ENCODE data around the gene SLC35C1.
"Not testable (repeated sequence)": the region's sequence is repeated elsewhere in the genome, so short reads cannot be mapped to it uniquely, and the experiment has no call there.

The SLC35C1 gene

DNA sequence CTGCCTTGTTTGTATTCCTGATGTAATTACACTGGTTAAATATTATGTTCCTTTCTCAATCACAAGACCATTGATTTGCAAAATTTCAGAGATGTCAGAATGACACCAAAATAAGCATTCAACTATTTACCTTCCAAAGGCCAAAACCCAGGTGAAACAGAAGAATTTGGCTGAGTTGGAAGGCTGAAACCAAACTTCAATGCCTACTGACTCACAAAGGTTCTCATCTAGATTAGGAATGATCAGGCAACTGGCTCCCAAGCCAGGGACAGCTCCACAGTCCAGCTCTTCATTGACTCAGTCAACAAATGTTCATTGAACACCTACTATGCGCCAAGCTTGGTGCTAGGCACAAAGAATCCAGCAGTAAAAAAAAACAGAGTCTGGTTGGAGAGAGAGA lies 13.4 kb upstream of the SLC35C1 start:
- DNase-seq: no peak

DNA sequence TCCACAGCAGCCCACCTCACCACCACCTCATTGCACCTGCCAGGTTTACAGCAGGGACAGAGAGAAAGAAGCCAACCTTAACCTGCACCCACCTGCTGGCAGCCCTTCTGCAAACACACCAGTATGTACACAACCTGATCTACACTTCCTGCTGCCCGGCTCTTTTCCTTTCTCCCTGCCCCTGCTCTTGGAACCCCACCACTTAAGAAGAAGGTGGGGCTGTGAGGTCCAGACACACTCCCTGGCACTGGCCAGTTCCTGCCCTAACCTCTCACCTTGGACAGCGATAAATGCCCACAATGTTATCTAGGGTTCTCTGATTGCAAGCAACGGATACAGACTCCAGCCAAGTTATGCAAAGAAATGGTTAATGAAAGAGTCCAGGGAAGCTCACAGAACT lies 10.8 kb upstream of the SLC35C1 start:
- no peak for DNase-seq

DNA sequence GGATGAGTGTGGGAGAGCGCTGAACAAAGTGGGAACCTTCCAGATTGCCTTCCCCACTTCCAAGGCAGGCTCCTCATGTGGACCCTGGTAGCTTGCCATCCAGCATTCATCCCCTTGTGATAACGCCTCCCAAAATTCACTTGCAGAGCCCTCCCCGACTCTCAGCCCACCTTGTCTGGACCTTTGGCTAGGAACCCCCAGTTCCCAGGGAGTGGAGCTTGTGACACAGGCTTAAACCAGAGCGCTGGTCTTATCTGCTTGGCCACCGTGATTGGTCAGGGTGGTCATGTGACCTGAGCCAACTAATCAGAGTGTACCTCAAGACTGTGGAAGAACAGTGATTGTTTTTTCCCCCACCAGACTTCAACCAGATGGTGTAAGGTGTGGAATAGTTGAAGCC lies 9.6 kb upstream of the SLC35C1 start:
- no peak for DNase-seq

DNA sequence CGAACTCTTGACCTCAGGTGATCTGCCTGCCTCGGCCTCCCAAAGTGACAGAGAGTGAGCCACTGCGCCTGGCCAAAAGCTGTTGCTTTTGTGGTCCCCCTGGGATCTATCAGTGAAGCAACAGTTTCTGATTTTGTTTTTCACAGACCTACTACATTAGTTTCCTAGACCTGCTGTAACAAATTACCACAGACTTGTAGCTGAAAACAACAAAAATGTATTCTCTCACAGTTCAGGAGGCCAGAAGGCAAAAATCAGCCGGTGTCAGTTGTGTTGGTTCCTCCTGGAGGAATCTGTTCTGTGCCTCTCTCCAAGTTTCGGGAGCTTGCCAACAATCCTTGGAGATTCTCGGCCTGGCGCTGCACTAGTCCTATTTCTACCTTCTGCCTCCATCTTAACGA lies 8.5 kb upstream of the SLC35C1 start:
- DNase-seq: no peak

DNA sequence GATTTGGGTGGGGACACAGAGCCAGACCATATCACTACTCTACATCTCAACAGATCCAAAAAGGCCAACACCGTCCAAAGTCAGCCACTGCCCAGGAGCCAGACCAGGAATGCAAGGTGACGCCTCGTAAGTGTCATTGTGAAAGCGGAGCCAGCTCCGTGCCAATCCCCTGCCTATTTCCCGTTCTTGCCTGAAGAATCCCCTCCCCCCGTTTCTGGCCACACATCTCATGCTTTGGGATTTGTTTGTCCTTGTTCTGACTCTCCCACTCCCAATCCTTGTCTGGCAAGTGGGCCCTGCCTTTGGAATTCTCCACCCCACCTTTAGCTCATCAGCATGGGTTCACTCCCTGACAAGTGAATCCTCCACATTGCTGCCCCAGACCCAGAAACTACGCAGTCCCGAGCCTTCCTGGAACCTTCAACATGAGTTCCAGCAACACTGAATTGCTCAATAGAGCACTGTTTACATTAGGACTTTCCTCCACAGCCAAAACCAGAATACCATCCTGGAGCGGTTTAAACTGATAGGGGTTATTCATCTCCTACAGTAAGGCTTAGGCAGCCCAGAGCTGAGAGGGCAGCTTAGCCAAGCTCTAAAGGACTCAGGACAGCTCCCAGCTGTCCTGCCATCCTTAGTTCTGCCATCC lies 6.0 kb upstream of the SLC35C1 start:
- DNase-seq: peak; percentile 16

DNA sequence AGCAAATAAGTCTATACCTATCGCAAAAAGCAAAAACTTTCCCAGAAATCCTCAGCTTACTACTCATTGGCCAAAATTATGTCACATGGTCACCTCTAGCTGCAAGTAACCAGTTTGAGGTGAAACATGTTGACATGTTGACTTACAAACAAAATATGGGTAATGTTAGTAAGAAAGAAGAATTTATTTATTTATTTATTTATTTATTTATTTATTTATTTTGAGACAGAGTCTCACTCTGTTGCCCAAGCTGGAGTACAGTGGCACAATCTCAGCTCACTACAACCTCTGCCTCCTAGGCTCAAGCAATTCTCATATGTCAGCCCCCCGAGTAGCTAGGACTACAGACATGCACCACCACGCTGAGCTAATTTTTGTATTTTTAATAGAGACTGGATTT lies 5.4 kb upstream of the SLC35C1 start:
- no peak for DNase-seq

DNA sequence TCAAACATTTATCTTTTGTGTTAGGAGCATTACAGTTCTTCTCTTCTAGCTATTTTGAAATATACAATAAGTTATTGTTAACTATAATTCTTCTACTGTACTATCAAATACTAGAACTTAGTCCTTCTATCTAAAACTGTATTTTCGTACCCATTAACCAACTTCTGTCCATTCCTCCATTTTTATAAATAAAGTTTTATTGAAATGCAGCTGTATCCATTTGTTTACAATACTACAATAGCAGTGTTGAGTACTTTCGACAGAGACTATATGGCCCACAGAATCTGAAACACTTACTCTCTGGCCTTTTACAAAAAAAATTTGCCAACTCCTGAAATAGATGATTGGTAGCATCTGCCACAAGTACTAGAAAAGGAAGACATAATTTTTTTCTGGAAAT lies 4.7 kb upstream of the SLC35C1 start:
- DNase-seq: no peak

DNA sequence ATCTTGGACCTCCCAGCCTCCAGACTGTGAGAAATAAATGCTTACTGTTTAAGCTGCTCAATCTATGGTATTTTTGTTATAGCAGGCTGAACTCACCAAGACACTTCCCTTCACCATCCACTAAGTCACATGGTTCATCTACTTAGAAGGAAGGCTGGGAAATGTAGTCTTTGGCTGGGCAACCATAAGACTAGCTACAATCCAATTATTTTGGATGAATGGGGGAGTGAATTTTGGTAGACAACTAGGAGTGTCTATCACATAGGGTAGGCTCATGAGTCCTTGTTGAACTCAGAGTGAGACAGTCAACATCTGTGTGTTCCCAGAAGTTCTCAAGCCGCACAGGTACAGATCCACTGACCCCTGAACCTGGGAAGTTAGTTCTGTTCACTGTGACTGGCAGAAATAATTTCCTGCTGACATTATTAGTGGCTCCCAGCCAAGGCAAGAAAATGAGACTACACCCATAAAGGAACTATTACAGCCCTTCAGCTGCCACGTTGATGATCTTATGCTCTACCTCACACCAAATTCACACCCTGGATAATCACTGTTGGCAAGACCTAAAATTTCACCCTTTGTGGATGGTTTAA lies 3.1 kb upstream of the SLC35C1 start:
- no peak for DNase-seq

DNA sequence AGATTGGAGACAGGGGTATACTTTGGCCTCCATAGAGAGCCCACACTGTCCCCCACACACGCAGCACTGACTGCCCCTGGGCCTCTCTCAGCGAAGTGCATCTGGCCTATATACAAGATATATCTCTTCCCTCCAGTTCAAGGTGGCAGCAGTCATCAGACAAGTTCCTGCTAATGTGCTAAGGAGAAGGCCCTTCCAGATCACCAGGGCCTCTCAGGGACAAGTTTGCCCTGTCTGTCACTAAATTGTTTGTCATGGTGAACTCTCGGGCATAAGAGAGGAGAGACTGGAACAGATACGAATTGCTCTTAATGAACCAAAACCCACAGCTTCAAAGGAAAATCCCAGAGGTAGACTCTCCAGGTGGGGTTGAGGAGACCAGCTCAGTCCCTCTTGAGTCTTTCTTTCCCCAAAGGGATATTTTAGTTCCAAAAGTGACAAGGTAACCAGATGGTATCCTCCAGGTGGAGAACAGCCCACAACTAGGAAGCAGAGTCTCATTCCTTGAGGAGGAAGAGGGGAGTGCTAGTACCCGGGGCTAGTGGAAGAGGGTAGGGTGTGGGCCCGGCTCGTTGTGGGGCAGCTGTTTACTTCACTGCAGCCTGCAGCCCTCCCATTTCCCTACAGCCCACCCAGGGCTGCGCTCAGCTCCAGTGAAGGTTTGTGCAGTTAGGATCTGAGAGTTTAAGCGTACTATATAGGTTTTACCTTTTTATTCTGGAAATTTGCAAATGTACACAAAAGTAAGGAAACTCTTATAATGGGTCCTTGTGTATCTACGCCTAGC lies 2.2 kb upstream of the SLC35C1 start:
- no peak for DNase-seq

DNA sequence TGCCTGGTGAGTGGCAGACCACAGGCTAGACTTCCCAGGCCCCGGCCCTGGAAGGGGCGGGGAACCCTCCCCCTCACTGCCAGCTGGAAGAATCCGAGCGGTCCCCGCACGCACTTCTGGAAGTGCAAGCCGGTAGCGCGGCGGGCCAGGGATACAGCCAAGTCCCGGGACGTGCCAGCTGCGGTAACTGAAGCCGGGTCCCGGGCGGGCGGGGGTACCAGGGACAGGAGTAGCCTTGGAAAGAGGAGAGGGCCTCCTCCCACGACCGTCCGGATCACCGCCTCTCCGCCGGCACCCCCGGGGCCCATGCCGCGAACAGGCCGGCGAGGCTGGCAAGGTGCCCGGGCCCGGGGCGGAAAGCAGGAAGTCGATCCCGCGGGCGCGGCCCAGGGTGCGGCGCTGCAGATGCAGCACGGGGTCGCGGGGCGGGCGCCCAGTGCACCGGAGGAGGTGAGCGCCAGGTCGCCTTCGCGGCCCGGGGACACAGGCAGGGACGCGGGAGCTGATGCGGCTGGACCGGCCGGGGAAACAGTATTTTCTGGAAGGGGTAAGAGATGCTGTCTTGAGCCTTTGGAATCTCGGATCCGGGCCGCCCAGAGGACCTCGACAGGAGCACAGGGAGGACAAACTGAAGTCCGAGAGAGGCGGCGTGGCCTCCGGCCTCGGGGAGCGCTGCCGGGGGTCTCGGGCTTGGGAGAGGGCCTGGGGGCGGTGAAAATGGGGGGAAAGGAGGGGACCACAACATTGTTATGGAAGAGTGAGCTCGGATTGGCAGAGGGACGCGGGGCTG lies 783 bp upstream of the SLC35C1 start:
- no peak for DNase-seq

DNA sequence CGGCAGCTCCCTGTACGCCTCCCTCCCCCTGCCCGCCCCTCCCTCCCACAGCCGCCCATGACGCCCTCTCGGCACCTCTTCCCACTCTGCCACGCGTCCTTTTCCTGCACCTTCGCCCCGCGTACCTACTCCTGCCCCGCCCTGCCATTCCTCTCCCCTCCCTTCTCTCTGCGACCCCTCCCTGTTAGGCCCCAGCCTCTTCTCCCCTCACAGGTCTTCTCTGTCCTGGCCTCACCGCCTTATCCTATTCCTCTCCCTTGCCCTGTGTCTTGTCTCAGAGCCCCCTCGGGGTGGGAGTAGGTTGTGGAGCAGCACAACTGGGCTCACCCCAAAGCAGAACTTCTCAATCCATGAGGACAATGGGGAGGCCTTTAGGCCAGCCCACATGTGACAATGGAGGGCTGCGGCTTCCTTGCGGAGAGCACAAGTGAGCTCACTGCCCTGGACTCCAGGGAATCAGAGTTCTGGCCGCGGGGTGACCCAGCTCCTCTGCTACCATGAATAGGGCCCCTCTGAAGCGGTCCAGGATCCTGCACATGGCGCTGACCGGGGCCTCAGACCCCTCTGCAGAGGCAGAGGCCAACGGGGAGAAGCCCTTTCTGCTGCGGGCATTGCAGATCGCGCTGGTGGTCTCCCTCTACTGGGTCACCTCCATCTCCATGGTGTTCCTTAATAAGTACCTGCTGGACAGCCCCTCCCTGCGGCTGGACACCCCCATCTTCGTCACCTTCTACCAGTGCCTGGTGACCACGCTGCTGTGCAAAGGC lies 539 bp downstream of the SLC35C1 start:
- DNase-seq: no peak

DNA sequence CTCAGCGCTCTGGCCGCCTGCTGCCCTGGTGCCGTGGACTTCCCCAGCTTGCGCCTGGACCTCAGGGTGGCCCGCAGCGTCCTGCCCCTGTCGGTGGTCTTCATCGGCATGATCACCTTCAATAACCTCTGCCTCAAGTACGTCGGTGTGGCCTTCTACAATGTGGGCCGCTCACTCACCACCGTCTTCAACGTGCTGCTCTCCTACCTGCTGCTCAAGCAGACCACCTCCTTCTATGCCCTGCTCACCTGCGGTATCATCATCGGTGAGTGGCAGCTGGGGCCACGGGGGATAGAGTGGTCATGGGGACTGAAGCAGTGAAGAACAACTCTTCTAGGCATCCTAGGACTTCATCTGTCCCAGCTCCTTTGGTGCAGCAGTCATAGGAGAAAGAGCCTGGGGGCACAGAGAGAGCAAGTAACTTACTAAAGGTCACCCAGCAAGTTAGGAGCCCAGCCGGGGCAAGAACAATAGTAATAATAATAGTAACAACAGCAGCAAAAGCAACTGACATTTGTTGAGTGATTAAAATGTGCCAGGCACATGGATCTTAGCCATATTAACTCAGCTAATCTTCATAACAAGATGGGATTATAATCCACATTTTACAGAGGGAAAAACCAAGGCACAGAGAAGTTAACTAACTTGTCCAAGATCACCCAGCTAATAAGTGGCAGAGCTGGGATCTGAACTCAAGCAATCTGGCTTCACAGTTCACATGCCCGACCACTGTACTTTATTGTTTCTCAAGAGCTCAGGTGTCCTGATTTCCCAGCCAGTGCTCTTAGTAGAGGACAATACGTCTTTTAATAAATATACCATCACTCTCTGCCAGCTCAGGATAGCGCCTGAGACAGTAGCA lies 1.4 kb downstream of the SLC35C1 start:
- no peak for DNase-seq

DNA sequence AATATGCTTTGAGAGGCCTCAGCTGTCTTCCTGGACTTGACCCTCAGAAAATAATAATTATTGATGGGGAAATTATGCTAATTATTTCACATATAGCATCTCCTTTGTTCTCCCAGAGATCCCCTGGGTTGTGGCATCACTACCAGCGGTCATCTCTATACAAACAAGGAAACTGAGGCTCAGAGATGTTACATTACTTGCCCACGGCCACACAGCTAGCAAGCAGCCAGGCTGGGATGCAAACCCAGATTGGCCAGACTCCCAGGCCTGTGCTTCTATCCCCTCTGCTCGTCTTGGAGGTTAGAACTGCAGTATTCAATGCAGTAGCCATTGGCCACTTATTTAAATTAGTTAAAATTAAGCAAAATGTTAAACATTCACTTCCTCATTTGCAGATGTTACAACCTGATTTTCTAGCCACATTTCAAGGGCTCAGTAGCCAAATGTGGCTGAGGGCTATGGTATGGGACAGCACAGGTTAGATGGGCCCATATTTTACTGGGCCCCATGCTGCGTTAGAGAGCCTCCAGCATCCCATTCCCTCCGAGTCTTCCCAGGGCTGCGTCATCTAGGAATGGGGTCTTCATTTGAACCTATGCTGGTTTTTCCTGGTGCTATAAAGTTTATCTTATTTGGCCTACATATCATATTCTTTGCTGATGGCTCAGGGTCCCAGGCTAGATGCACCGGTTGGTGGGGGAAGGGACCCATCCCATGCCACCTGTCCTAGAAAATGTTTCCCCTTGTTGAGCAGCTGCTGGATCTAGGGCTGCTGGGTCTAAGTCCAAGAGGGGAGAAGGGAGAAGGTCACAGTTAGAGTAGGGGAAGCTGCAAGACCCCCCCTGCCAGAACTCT lies 2.2 kb downstream of the SLC35C1 start:
- no peak for DNase-seq

DNA sequence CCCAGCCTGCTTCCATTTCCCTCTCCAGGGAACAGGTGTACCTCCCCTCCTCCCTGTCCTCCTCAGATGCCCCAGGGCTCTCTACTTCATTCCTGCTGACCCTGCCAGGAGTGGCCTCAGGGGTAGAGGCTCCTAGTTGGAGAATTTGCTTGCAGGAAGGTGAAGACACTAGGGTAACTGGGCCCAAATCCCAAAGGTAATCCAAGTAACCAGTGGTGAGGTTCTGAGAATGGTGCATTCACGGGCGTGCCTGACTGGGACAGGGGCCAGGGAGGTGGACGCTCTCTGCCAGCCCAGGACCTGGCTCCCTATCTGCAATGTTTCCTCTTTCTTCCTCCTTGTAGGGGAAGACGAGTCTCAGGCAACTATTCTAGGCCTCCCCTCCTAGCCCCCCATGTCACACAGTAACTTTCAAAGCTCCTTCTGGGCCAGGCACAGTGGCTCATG lies 2.9 kb downstream of the SLC35C1 start:
- no peak for DNase-seq

DNA sequence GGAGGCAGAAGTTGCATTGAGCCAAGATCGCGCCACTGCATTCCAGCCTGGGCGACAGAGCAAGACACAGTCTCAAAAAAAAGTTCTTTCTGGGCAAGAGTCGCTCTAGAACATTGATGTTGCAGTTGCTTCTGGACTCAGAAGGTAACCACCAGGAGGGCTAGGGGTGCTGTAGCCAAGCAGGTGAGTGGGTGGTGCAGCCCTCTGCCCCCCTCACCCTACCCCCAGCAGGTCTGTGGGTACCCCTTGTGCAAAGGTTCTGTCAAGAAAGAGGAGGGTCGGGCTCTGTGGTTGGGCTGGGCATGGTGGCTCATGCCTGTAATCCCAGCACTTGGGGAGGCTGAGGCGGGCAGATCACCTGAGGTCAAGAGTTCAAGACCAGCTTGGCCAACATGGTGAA lies 3.5 kb downstream of the SLC35C1 start:
- not testable (repeated sequence) for DNase-seq

DNA sequence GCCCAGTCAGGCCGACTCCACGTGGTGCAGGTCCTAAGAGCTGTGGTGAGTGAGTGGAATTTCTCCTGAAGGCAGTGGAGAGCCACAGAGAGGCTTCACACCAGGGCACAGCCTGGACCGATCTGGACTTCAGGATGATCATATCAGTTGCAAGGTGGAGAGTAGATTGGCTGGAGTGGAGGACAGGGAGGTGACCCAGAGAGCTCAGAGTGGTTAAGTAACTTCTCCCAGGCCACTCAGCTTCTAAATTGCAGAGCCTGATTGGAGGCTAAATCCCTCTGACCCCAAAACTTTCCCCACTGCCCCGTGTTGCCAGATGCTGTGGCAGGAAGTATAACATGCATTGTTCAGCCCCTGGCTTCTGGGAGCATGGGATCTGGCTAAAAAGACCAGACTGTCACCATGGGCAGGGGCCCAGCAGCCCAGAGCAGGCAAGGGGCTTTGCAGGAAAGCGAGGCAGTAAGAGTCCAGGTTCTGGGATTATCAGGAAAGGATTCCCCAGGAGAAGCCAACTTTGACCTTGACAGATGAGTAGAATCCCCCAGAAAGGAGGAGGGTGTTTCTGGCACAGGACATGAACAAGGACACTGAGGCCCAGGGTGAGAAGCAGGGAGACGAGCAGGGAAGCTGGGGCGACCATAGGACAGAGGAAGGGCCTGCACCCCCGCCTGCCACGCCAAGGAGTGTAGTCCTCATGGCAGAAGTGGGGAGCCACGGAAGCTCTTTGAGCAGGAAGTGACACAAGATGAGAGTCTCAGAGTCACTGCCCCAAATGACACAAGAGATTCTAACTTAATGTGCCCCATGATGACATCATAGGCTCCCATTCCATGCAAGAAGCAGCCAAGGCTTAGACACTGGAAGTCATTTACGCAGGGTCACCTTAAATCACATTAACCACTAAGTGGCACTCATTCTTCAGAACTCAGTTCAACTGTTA lies 4.8 kb downstream of the SLC35C1 start:
- no peak for DNase-seq

DNA sequence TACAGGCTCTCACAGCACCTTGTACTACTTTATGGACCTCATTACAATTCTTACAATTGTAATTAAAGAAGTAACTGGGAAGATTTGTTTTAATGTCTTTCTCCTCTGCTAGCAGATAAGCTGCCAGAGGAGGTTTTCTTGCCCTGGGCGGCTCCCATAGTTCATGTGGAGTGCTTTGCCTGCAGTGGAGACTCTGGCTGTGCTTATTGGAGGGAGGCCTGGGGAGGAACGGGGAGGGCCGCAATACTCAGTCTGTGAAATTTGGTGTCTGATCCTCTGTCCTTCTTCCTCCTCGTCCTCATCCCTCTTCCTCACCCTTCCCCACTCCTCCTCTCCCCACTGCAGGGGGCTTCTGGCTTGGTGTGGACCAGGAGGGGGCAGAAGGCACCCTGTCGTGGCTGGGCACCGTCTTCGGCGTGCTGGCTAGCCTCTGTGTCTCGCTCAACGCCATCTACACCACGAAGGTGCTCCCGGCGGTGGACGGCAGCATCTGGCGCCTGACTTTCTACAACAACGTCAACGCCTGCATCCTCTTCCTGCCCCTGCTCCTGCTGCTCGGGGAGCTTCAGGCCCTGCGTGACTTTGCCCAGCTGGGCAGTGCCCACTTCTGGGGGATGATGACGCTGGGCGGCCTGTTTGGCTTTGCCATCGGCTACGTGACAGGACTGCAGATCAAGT lies 5.6 kb downstream of the SLC35C1 start:
- DNase-seq: no peak

DNA sequence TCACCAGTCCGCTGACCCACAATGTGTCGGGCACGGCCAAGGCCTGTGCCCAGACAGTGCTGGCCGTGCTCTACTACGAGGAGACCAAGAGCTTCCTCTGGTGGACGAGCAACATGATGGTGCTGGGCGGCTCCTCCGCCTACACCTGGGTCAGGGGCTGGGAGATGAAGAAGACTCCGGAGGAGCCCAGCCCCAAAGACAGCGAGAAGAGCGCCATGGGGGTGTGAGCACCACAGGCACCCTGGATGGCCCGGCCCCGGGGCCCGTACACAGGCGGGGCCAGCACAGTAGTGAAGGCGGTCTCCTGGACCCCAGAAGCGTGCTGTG lies 6.1 kb downstream of the SLC35C1 start:
- DNase-seq: no peak
